Measurements from ENCODE around the gene MPV17L2.

- TF ChIP-seq, protein P1, sequence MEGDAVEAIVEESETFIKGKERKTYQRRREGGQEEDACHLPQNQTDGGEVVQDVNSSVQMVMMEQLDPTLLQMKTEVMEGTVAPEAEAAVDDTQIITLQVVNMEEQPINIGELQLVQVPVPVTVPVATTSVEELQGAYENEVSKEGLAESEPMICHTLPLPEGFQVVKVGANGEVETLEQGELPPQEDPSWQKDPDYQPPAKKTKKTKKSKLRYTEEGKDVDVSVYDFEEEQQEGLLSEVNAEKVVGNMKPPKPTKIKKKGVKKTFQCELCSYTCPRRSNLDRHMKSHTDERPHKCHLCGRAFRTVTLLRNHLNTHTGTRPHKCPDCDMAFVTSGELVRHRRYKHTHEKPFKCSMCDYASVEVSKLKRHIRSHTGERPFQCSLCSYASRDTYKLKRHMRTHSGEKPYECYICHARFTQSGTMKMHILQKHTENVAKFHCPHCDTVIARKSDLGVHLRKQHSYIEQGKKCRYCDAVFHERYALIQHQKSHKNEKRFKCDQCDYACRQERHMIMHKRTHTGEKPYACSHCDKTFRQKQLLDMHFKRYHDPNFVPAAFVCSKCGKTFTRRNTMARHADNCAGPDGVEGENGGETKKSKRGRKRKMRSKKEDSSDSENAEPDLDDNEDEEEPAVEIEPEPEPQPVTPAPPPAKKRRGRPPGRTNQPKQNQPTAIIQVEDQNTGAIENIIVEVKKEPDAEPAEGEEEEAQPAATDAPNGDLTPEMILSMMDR (conservative IDR thresholded peaks at IDR 0.05), result no peak
- TF ChIP-seq ZFX (IDR thresholded peaks at IDR 0.05), result no peak
These were observed 52.3 kb downstream of the MPV17L2 start for GRCh38 chr19:18245297-18245696.

All from C4-2B (cell line).